ENCODE results near the gene CHST6.
"Not testable (repeated sequence)": the region's sequence is repeated elsewhere in the genome, so short reads cannot be mapped to it uniquely, and the experiment has no call there.

CHST6 gene

GRCh38 chr16:75495076-75495674, at the start of gene CHST6:
Gene CHST6 (minus strand): TSS chr16:75495441. CDS start chr16:75479828, 15,613 bp downstream.
- DNase-seq, result no peak

GRCh38 chr16:75542462-75542861, 47.2 kb upstream of the CHST6 start:
- not testable (repeated sequence) for DNase-seq

GRCh38 chr16:75541236-75541635, 46.0 kb upstream of the CHST6 start:
- DNase-seq, result no peak

- not testable (repeated sequence) for DNase-seq
Measured at GRCh38 chr16:75538882-75539565, 43.8 kb upstream of the CHST6 start.

- DNase-seq, result no peak
Measured at GRCh38 chr16:75537776-75538175, 42.5 kb upstream of the CHST6 start.

- no peak for DNase-seq
Measured at GRCh38 chr16:75535901-75536300, 40.7 kb upstream of the CHST6 start, which contains the start of gene CHST5. Gene CHST5 (minus strand): TSS chr16:75536108. CDS start chr16:75530384, 5,724 bp downstream.

GRCh38 chr16:75535211-75535843, 40.1 kb upstream of the CHST6 start:
- DNase-seq, result no peak

GRCh38 chr16:75534560-75535205, 39.4 kb upstream of the CHST6 start:
- no peak for DNase-seq

GRCh38 chr16:75532791-75533190, 37.5 kb upstream of the CHST6 start:
- DNase-seq, result no peak

- DNase-seq, result no peak
Measured at GRCh38 chr16:75532142-75532765, 37.0 kb upstream of the CHST6 start.

- no peak for DNase-seq
Measured at GRCh38 chr16:75529959-75530358, 34.7 kb upstream of the CHST6 start.

- no peak for DNase-seq
Measured at GRCh38 chr16:75529056-75529905, 34.0 kb upstream of the CHST6 start.

- no peak for DNase-seq
Measured at GRCh38 chr16:75527825-75528299, 32.6 kb upstream of the CHST6 start.

GRCh38 chr16:75526032-75526790, 31.0 kb upstream of the CHST6 start:
- DNase-seq, result no peak

- no peak for DNase-seq
Measured at GRCh38 chr16:75519175-75519574, 23.9 kb upstream of the CHST6 start.

GRCh38 chr16:75516189-75516966, 21.1 kb upstream of the CHST6 start:
- DNase-seq, result not testable (repeated sequence)

- DNase-seq, result no peak
Measured at GRCh38 chr16:75514296-75514695, 19.1 kb upstream of the CHST6 start.

GRCh38 chr16:75506574-75506973, 11.3 kb upstream of the CHST6 start:
- DNase-seq, result no peak

GRCh38 chr16:75506107-75506506, 10.9 kb upstream of the CHST6 start:
- DNase-seq, result no peak

- no peak for DNase-seq
Measured at GRCh38 chr16:75503801-75504200, 8.6 kb upstream of the CHST6 start.
